Right lobe of liver (tissue), 4 donors: ENCODE measurements around the gene TSGA10IP.

Experiments used
- POLR2A ChIP-seq: fragments of 450-650 bp; IDR thresholded peaks from one replicate; pipeline ENCODE4 v1.6.1; 2017; ENCODE audit warnings: antibody characterized with exemption, mild to moderate bottlenecking
- TF ChIP-seq, protein P1 (sequence below), 4 donors: fragments of 200-600 bp in 3 of 4; fragments of 450-650 bp in 1 of 4; IDR thresholded peaks; one replicate each; pipeline versions ENCODE4 v1.5.1 to v1.8.0; 2016 to 2022; ENCODE audit warnings: antibody characterized with exemption in 4 of 4, mild to moderate bottlenecking in 2 of 4
- donor health status: DM: no; HTN: no; CAD: no.
- donor health status: DM: no; HTN: no; CAD: no.
- donor health status: DM: no; HTN: yes; CAD: no.

DNA sequence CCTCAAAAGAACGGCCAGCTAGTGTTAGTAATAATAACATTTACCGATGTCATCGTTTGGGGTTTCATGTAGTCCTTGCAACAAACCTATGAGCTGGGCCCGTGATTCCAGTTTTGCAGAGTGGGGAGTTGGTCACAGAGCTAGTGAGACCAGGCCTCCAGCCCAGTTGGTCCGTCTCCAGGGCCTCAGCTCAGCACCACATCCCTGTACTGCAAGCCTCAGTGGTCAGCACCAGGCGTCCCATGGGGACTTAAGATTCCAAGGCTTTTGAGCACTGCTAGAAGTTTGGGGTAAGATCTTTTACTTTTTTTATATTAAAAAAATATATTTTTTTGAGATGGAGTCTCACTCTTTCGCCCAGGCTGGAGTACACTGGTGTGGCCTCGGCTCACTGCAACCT lies 1.1 kb upstream of the TSGA10IP start:
- TF ChIP-seq, protein P1, sequence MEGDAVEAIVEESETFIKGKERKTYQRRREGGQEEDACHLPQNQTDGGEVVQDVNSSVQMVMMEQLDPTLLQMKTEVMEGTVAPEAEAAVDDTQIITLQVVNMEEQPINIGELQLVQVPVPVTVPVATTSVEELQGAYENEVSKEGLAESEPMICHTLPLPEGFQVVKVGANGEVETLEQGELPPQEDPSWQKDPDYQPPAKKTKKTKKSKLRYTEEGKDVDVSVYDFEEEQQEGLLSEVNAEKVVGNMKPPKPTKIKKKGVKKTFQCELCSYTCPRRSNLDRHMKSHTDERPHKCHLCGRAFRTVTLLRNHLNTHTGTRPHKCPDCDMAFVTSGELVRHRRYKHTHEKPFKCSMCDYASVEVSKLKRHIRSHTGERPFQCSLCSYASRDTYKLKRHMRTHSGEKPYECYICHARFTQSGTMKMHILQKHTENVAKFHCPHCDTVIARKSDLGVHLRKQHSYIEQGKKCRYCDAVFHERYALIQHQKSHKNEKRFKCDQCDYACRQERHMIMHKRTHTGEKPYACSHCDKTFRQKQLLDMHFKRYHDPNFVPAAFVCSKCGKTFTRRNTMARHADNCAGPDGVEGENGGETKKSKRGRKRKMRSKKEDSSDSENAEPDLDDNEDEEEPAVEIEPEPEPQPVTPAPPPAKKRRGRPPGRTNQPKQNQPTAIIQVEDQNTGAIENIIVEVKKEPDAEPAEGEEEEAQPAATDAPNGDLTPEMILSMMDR (IDR thresholded peaks at IDR 0.05), result no peak
- no peak for TF ChIP-seq POLR2A
